ENCODE measurements around the gene PHACTR3.

PHACTR3 gene

GRCh38 chr20:59785669-59785959 lies 181.3 kb downstream of the PHACTR3 start:
- Histone ChIP-seq H3K4me3 (ENCODE audit: low read depth, low read length) (no peak overlapping the region), H3K27me3 (ENCODE audit: control insufficient read depth, insufficient read depth, low read length) (no peaks in the 10 kb centered on the region), H3K4me2 (ENCODE audit: low read length) (no peak overlapping the region), H3K27ac (no peak overlapping the region), H3K36me3 (ENCODE audit: control insufficient read depth, insufficient read depth, low read length) (no peaks in the 10 kb centered on the region), H2AFZ (no peak overlapping the region), H3K4me1 (no peaks in the 10 kb centered on the region), H3K9me3 (ENCODE audit: control insufficient read depth, low read length) (no peaks in the 10 kb centered on the region), H3K79me2 (no peaks in the 10 kb centered on the region), H3K9ac (no peak overlapping the region)
- no peak for TF ChIP-seq CTCF (IDR thresholded peaks at IDR 0.05)

DNA sequence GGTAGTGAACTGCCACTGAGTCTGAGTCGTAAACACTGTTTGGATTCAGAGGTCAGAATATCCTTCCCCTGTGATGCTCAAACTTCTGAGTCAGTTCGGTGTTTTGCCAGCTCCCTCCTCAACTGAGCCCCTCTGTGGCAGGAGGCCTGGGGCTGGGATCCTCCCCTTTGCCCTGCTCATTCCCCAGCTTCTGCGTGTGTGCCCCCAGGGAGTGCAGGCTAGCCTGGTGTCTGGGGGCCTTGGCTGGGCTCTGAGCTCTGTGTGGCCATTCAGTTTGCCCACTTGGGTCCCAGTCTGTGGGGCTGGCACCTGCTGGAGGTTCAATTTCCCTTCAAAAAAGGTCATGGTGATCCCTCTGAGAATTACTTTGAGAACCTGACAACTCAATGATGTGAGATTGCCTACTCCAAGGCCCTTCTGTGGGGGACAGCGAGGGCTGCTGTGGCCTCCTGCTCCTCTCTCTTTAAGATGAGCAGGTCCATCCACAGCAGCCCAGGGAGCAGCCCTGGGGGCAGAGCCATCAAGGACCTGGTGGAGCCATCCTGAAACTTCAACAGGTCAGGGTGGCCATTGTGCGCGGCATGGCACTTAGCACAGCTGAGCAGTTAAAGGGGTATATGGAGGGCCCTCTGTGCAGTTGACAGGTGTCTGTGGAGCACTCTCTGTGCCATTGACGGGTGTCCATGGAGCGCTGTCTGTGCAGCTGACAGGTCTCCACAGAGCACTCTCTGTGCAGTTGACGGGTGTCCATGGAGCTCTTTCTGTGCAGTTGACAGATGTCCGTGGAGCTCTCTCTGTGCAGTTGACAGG lies 181.9 kb downstream of the PHACTR3 start:
- Histone ChIP-seq H3K27me3 (ENCODE audit: control insufficient read depth, insufficient read depth, low read length) (no peaks in the 10 kb centered on the region), H2AFZ (no peak overlapping the region), H3K9ac (no peak overlapping the region), H3K79me2 (no peaks in the 10 kb centered on the region), H3K27ac (no peak overlapping the region), H3K4me1 (no peaks in the 10 kb centered on the region), H3K4me2 (ENCODE audit: low read length) (no peak overlapping the region), H3K9me3 (ENCODE audit: control insufficient read depth, low read length) (no peaks in the 10 kb centered on the region), H3K36me3 (ENCODE audit: control insufficient read depth, insufficient read depth, low read length) (no peaks in the 10 kb centered on the region), H3K4me3 (ENCODE audit: low read depth, low read length) (no peak overlapping the region)
- no peak for TF ChIP-seq CTCF (IDR thresholded peaks at IDR 0.05)

DNA sequence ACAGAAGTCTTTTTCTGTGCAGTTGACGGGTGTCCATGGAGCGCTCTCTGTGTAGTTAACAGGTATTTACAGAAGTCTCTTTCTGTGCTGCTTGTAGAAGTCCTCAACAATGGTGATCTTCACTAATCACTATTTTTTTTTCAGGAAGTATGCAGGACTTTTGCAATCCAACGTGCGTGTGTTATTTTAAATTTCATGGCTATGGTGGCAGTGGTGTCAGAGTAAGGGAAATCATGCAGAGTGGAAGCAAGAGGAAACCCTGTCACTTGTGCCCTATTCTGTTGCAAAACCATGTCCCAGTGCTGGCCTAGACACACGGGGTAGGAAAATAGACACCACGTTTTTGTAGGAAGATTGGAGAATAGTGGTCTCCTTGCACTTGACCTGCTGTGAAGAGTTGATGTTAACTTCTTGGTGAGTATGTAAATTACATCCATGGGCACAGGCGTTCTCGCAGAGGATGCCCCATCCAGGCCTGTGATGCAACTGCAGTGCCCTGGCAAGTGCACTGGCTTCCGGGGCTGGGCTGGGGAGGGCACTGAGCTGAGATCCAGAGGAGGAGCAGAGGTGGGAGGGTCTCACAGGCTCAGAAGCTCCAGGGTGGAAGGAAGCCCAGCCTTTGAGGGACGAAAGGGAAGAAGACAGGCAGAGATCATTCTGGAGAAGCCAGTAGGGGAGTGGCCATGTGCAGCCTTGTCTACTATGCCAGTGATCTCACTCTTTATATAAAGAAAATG lies 182.6 kb downstream of the PHACTR3 start:
- Histone ChIP-seq H3K9ac (no peak overlapping the region), H3K4me1 (no peaks in the 10 kb centered on the region), H3K79me2 (no peaks in the 10 kb centered on the region), H3K27me3 (ENCODE audit: control insufficient read depth, insufficient read depth, low read length) (no peaks in the 10 kb centered on the region), H3K9me3 (ENCODE audit: control insufficient read depth, low read length) (no peaks in the 10 kb centered on the region), H3K4me2 (ENCODE audit: low read length) (no peak overlapping the region), H2AFZ (no peak overlapping the region), H3K4me3 (ENCODE audit: low read depth, low read length) (no peak overlapping the region), H3K27ac (no peak overlapping the region), H3K36me3 (ENCODE audit: control insufficient read depth, insufficient read depth, low read length) (no peaks in the 10 kb centered on the region)
- no peak for TF ChIP-seq CTCF (IDR thresholded peaks at IDR 0.05)

DNA sequence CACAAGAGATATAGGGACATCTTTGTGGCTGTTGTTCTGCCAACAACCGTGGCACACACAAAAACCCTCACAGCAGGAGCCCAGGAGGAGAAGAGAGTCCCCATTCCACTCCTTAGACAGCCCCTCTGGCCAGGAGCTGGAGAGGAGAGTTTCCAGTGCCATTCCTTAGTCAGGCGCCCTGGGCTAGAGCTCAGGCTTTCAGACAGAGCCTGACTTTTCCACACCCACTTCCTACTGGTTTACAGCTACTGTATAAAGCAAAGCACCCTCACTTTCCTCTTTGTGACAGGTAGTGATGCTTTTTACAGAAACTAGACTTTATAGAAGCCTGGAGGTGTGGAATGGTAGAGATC lies 183.2 kb downstream of the PHACTR3 start:
- H3K79me2 ChIP-seq = no peaks in the 10 kb centered on the region
- H3K9me3 ChIP-seq (ENCODE audit: control insufficient read depth, low read length) = no peaks in the 10 kb centered on the region
- no peak overlapping the region for H2AFZ ChIP-seq
- H3K9ac ChIP-seq = no peak overlapping the region
- no peaks in the 10 kb centered on the region for H3K27me3 ChIP-seq (ENCODE audit: control insufficient read depth, insufficient read depth, low read length)
- H3K4me3 ChIP-seq (ENCODE audit: low read depth, low read length) = no peak overlapping the region
- TF ChIP-seq CTCF (IDR thresholded peaks at IDR 0.05) = no peak
- no peaks in the 10 kb centered on the region for H3K36me3 ChIP-seq (ENCODE audit: control insufficient read depth, insufficient read depth, low read length)
- H3K27ac ChIP-seq = no peak overlapping the region
- no peaks in the 10 kb centered on the region for H3K4me1 ChIP-seq
- no peak overlapping the region for H3K4me2 ChIP-seq (ENCODE audit: low read length)

All from parathyroid adenoma (tissue), 2 donors.